Fibroblast of lung (primary cell): Measurements from ENCODE around the gene BAMBI. TPM values are rescaled to one million over a fixed set of nuclear protein-coding genes. Genes with fewer than 3 reads are reported as not detected.

Experiments used
- DNase-seq, 2 donors: peaks; one replicate each; pipeline versions ENCODE4 v3.0.0 to v3.0.0-alpha.2; 2010; ENCODE audit warnings: low read depth in 2 of 2
- H2AFZ ChIP-seq: 2 replicates; pipeline ENCODE4 v1.5.1; 2012; ENCODE audit warnings: low read length, control low read depth, inconsistent platforms
- H3K27ac ChIP-seq: 2 replicates; pipeline ENCODE4 v1.5.1; 2011; ENCODE audit warnings: low read length, control low read depth; ENCODE audit not compliant: insufficient read depth
- H3K27me3 ChIP-seq: 2 replicates; pipeline ENCODE4 v1.5.1; 2011; ENCODE audit warnings: mild to moderate bottlenecking, low read length; ENCODE audit not compliant: control insufficient read depth, insufficient read depth
- H3K36me3 ChIP-seq: 2 replicates; pipeline ENCODE4 v1.5.1; 2011; ENCODE audit warnings: low read length; ENCODE audit not compliant: control insufficient read depth, insufficient read depth
- H3K4me1 ChIP-seq: 2 replicates; pipeline ENCODE4 v1.5.1; 2011; ENCODE audit warnings: low read length; ENCODE audit not compliant: control insufficient read depth, insufficient read depth; ENCODE audit errors: extremely low read depth
- H3K4me2 ChIP-seq: 2 replicates; pipeline ENCODE4 v1.5.1; 2011; ENCODE audit warnings: low read length, control low read depth; ENCODE audit not compliant: insufficient read depth; ENCODE audit errors: extremely low read depth
- H3K4me3 ChIP-seq, 4 experiments: fragments of 200-600 bp in 1 of 4; sonication (generic) in 1 of 4; replicated peaks in 1 of 4; 2 replicates each; pipeline ENCODE4 v1.5.1; 2011 to 2016; ENCODE audit warnings: low read length in 4 of 4, low read depth in 3 of 4, mild to moderate bottlenecking in 3 of 4, control low read depth in 2 of 4, inconsistent platforms in 1 of 4, mixed read lengths in 1 of 4; ENCODE audit not compliant: insufficient read depth in 1 of 4; ENCODE audit errors: control extremely low read depth in 1 of 4
- H3K79me2 ChIP-seq: 2 replicates; pipeline ENCODE4 v1.5.1; 2012; ENCODE audit warnings: mild to moderate bottlenecking, low read length, inconsistent platforms; ENCODE audit not compliant: control insufficient read depth, insufficient read depth
- H3K9ac ChIP-seq: 2 replicates; pipeline ENCODE4 v1.5.1; 2011; ENCODE audit warnings: mild to moderate bottlenecking, low read length, control low read depth; ENCODE audit not compliant: insufficient read depth
- H3K9me3 ChIP-seq: 2 replicates; pipeline ENCODE4 v1.5.1; 2012; ENCODE audit warnings: low read depth, low read length; ENCODE audit not compliant: control insufficient read depth, insufficient read depth
- H4K20me1 ChIP-seq: 2 replicates; pipeline ENCODE4 v1.5.1; 2011; ENCODE audit warnings: low read length; ENCODE audit not compliant: control insufficient read depth, insufficient read depth; ENCODE audit errors: extremely low read depth
- CTCF ChIP-seq, 2 donors: IDR thresholded peaks in 1 of 2; conservative IDR thresholded peaks in 1 of 2; 1 replicate in 1 of 2; 2 replicates in 1 of 2; pipeline ENCODE4 v1.5.1; 2011 to 2012; ENCODE audit warnings: low read length in 2 of 2, control low read depth in 1 of 2, inconsistent platforms in 1 of 2, low read depth in 1 of 2, mild to moderate bottlenecking in 1 of 2
- EZH2 ChIP-seq: IDR thresholded peaks from 2 replicates; pipeline ENCODE4 v1.5.1; 2012; ENCODE audit warnings: low read length, control low read depth, mild to moderate bottlenecking; ENCODE audit errors: missing control alignments
- polyA plus RNA-seq, 2 donors: library from polyadenylated mRNA; depleted of rRNA in 1 of 2; stranded (reverse) in 1 of 2; unstranded in 1 of 2; fragments of >200 nt; gene quantifications; 2 replicates each; pipeline ENCODE4 v1.2.1, GENCODE V29; 2011 to 2012; ENCODE audit warnings: missing spikeins in 1 of 2
- total RNA-seq: library from RNA; depleted of rRNA; stranded (reverse); fragments of >200 nt; gene quantifications from 2 replicates; pipeline ENCODE4 v1.2.1, GENCODE V29; 2014

BAMBI gene
- total and polyA plus RNA-seq, 2 donors (not counting 1 experiment from before 2014, with no cell fraction given): 4.6 to 17.8 TPM

- H3K27ac ChIP-seq: no peak overlapping the region
- DNase-seq: peak; percentile 42 to 68
Observed at GRCh38 chr10:28631896-28632583, 45.3 kb upstream of the BAMBI start.

GRCh38 chr10:28632584-28632945 lies 44.8 kb upstream of the BAMBI start:
- H3K79me2 ChIP-seq: no peaks in the 10 kb centered on the region
- H4K20me1 ChIP-seq: no peaks in the 10 kb centered on the region
- H3K4me1 ChIP-seq: peaks cover 5% of the 10 kb centered on the region
- H3K9me3 ChIP-seq: no peaks in the 10 kb centered on the region
- TF ChIP-seq CTCF (conservative IDR thresholded peaks at IDR 0.05 in 1 of 2, IDR thresholded peaks at IDR 0.05 in 1 of 2; ENCODE audit: low read depth in 1 of 2, low read length in 2 of 2) (no peak), EZH2 (no peak)
- no peak overlapping the region for H3K4me3 ChIP-seq
- no peaks in the 10 kb centered on the region for H3K27me3 ChIP-seq
- H3K36me3 ChIP-seq: no peaks in the 10 kb centered on the region
- no peak overlapping the region for H2AFZ ChIP-seq
- no peak overlapping the region for H3K27ac ChIP-seq
- DNase-seq: peak in 1 of 2 donors; percentile 56
- H3K9ac ChIP-seq: no peak overlapping the region
- H3K4me2 ChIP-seq: no peak overlapping the region

More at GRCh38 chr10:28631896-28632583, 45.3 kb upstream of the BAMBI start:
- TF ChIP-seq EZH2 (no peak), CTCF (conservative IDR thresholded peaks at IDR 0.05 in 1 of 2, IDR thresholded peaks at IDR 0.05 in 1 of 2; ENCODE audit: low read depth in 1 of 2, low read length in 2 of 2) (no peak)
- Histone ChIP-seq H3K4me3 (no peak overlapping the region), H3K36me3 (no peaks in the 10 kb centered on the region), H3K79me2 (no peaks in the 10 kb centered on the region), H3K4me2 (no peak overlapping the region), H3K9me3 (no peaks in the 10 kb centered on the region), H3K4me1 (peaks cover 5% of the 10 kb centered on the region), H2AFZ (no peak overlapping the region), H3K27me3 (no peaks in the 10 kb centered on the region), H3K9ac (no peak overlapping the region), H4K20me1 (no peaks in the 10 kb centered on the region)

- TF ChIP-seq CTCF (conservative IDR thresholded peaks at IDR 0.05 in 1 of 2, IDR thresholded peaks at IDR 0.05 in 1 of 2; ENCODE audit: low read depth in 1 of 2, low read length in 2 of 2): no peak
- no peak for TF ChIP-seq EZH2
- H3K4me1 ChIP-seq: no peaks in the 10 kb centered on the region
- H3K9me3 ChIP-seq: no peaks in the 10 kb centered on the region
- no peak overlapping the region for H3K9ac ChIP-seq
- H2AFZ ChIP-seq: no peak overlapping the region
- no peak overlapping the region for H3K27ac ChIP-seq
- no peaks in the 10 kb centered on the region for H3K79me2 ChIP-seq
- H3K4me3 ChIP-seq: no peak overlapping the region
- no peak overlapping the region for H3K4me2 ChIP-seq
- H3K36me3 ChIP-seq: no peaks in the 10 kb centered on the region
- no peaks in the 10 kb centered on the region for H3K27me3 ChIP-seq
- peak in 1 of 2 donors; percentile 51 for DNase-seq
- H4K20me1 ChIP-seq: no peaks in the 10 kb centered on the region
Observed at GRCh38 chr10:28633750-28634149, 43.6 kb upstream of the BAMBI start.
